Measurements from ENCODE around the gene EPB41L2.

EPB41L2 gene

DNA sequence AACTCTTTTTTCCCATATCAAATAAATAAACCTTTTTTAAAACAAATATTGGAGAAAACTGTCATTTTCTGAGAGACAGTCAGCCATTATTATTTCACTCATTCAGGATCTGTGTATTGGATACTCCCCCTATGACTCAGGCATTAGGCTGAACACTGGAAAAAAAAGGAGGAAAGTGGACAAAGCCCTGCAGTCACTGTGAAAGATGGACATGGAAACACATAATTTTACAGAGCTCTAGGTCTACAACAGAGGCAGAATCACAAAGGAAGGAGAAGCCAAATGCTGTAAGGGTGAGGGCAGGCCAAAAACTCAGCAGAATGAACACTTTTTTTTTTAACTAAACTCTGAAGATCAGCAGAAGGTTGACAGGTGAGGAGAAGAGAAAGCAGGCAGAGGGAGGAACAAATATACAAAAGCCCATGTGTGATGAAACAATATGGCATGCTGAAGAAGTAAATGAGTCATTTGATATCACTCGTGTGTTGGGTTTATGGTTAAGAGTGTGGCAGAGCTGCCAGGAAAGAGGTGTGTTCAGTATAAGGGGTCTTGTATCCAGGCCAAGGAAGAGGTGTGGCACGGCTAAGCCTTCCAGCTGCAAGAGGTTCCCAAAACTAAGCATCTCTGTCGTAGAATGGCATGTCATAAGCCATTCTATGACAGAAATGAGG is 39.1 kb downstream of the EPB41L2 start:
- H3K79me2 ChIP-seq (ENCODE audit: low read length) = no peaks in the 10 kb centered on the region
- H2AFZ ChIP-seq (ENCODE audit: low read depth, low read length) = no peak overlapping the region
- H3K4me2 ChIP-seq (ENCODE audit: low read length) = no peak overlapping the region

GRCh38 chr6:131022691-131023090 is 40.4 kb downstream of the EPB41L2 start:
- Histone ChIP-seq H3K27ac (ENCODE audit: low read length) (no peak overlapping the region), H3K79me2 (ENCODE audit: low read length) (no peaks in the 10 kb centered on the region), H4K20me1 (ENCODE audit: insufficient read depth, low read length) (no peaks in the 10 kb centered on the region), H3K27me3 (ENCODE audit: low read depth, low read length) (no peaks in the 10 kb centered on the region), H3K4me2 (ENCODE audit: low read length) (no peak overlapping the region), H3K4me3 (ENCODE audit: low read length) (no peak overlapping the region), H3K4me1 (ENCODE audit: low read length) (no peaks in the 10 kb centered on the region), H3K9me3 (ENCODE audit: insufficient read depth, low read length) (no peaks in the 10 kb centered on the region), H3K9ac (ENCODE audit: low read length) (no peak overlapping the region), H3K36me3 (replicated peaks; ENCODE audit: low read depth, low read length) (no peaks in the 10 kb centered on the region), H2AFZ (ENCODE audit: low read depth, low read length) (no peak overlapping the region)
- TF ChIP-seq, protein P1, sequence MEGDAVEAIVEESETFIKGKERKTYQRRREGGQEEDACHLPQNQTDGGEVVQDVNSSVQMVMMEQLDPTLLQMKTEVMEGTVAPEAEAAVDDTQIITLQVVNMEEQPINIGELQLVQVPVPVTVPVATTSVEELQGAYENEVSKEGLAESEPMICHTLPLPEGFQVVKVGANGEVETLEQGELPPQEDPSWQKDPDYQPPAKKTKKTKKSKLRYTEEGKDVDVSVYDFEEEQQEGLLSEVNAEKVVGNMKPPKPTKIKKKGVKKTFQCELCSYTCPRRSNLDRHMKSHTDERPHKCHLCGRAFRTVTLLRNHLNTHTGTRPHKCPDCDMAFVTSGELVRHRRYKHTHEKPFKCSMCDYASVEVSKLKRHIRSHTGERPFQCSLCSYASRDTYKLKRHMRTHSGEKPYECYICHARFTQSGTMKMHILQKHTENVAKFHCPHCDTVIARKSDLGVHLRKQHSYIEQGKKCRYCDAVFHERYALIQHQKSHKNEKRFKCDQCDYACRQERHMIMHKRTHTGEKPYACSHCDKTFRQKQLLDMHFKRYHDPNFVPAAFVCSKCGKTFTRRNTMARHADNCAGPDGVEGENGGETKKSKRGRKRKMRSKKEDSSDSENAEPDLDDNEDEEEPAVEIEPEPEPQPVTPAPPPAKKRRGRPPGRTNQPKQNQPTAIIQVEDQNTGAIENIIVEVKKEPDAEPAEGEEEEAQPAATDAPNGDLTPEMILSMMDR (IDR thresholded peaks at IDR 0.05; ENCODE audit: low read depth, low read length) = no peak
- TF ChIP-seq EZH2phosphoT487 (IDR thresholded peaks at IDR 0.05; ENCODE audit: low read depth) = no peak

More for the DNA sequence above, 39.1 kb downstream of the EPB41L2 start:
- no peaks in the 10 kb centered on the region for H3K36me3 ChIP-seq (replicated peaks; ENCODE audit: low read depth, low read length)
- H4K20me1 ChIP-seq (ENCODE audit: insufficient read depth, low read length) = no peaks in the 10 kb centered on the region
- no peak overlapping the region for H3K4me3 ChIP-seq (ENCODE audit: low read length)
- H3K27me3 ChIP-seq (ENCODE audit: low read depth, low read length) = no peaks in the 10 kb centered on the region
- H3K4me1 ChIP-seq (ENCODE audit: low read length) = no peaks in the 10 kb centered on the region
- no peak overlapping the region for H3K9ac ChIP-seq (ENCODE audit: low read length)
- no peak overlapping the region for H3K27ac ChIP-seq (ENCODE audit: low read length)
- H3K9me3 ChIP-seq (ENCODE audit: insufficient read depth, low read length) = no peaks in the 10 kb centered on the region
- no peak for TF ChIP-seq EZH2phosphoT487 (IDR thresholded peaks at IDR 0.05; ENCODE audit: low read depth)
- TF ChIP-seq, protein P1 (IDR thresholded peaks at IDR 0.05; ENCODE audit: low read depth, low read length) = no peak

GRCh38 chr6:131017962-131018361 is 45.1 kb downstream of the EPB41L2 start:
- no peaks in the 10 kb centered on the region for H3K36me3 ChIP-seq (replicated peaks; ENCODE audit: low read depth, low read length)
- no peaks in the 10 kb centered on the region for H3K79me2 ChIP-seq (ENCODE audit: low read length)
- no peak overlapping the region for H3K27ac ChIP-seq (ENCODE audit: low read length)
- no peaks in the 10 kb centered on the region for H4K20me1 ChIP-seq (ENCODE audit: insufficient read depth, low read length)
- no peak overlapping the region for H3K9ac ChIP-seq (ENCODE audit: low read length)
- H2AFZ ChIP-seq (ENCODE audit: low read depth, low read length) = no peak overlapping the region
- no peaks in the 10 kb centered on the region for H3K9me3 ChIP-seq (ENCODE audit: insufficient read depth, low read length)
- TF ChIP-seq EZH2phosphoT487 (IDR thresholded peaks at IDR 0.05; ENCODE audit: low read depth) = no peak
- TF ChIP-seq, protein P1 (IDR thresholded peaks at IDR 0.05; ENCODE audit: low read depth, low read length) = no peak
- H3K4me3 ChIP-seq (ENCODE audit: low read length) = no peak overlapping the region
- H3K27me3 ChIP-seq (ENCODE audit: low read depth, low read length) = no peaks in the 10 kb centered on the region
- no peaks in the 10 kb centered on the region for H3K4me1 ChIP-seq (ENCODE audit: low read length)
- H3K4me2 ChIP-seq (ENCODE audit: low read length) = no peak overlapping the region

DNA sequence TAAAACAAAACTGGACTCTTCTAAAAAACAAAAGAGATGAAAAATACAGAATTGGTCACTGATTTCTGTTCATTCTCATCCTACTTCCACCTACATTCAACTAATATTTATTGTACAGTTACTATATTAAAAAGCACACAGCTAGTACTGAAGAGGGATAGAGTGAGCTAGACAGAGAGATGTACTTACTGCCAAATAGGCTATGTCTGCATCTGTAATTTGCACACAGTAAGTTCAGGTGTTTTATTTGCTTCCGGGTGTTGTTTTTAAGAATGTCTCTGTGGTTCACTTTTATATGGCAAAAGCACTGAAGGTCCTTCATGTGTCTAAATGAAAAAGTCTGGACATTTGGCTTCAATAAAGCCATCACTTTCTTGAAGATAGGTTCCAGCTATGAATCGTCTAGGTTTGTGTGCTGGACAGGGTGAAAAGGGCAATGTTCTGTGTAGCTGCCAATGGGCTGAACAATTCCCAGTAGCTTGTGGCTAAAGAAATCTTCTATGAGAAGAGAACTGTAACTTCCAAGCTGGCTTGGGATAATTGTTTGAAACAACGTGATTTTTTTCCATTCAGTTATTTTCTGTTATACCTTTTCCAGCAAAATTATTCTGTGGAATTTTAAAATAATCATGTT is 47.3 kb downstream of the EPB41L2 start:
- no peaks in the 10 kb centered on the region for H3K9me3 ChIP-seq (ENCODE audit: insufficient read depth, low read length)
- no peak overlapping the region for H3K27ac ChIP-seq (ENCODE audit: low read length)
- H3K4me2 ChIP-seq (ENCODE audit: low read length) = no peak overlapping the region
- TF ChIP-seq EZH2phosphoT487 (IDR thresholded peaks at IDR 0.05; ENCODE audit: low read depth) = no peak
- TF ChIP-seq, protein P1 (IDR thresholded peaks at IDR 0.05; ENCODE audit: low read depth, low read length) = no peak
- H3K4me3 ChIP-seq (ENCODE audit: low read length) = no peak overlapping the region
- no peaks in the 10 kb centered on the region for H4K20me1 ChIP-seq (ENCODE audit: insufficient read depth, low read length)
- no peaks in the 10 kb centered on the region for H3K4me1 ChIP-seq (ENCODE audit: low read length)
- H3K36me3 ChIP-seq (replicated peaks; ENCODE audit: low read depth, low read length) = no peaks in the 10 kb centered on the region
- no peak overlapping the region for H2AFZ ChIP-seq (ENCODE audit: low read depth, low read length)
- no peaks in the 10 kb centered on the region for H3K79me2 ChIP-seq (ENCODE audit: low read length)
- no peaks in the 10 kb centered on the region for H3K27me3 ChIP-seq (ENCODE audit: low read depth, low read length)
- no peak overlapping the region for H3K9ac ChIP-seq (ENCODE audit: low read length)
